HG03342 (cell line): ENCODE results near the gene CYP27B1.

ENCODE experiments used
- ATAC-seq: cut with Tn5 transposase; IDR thresholded peaks from one replicate; pipeline ENCODE4 v1.9.1; 2021; ENCODE audit warnings: mild to moderate bottlenecking, moderate library complexity; ENCODE audit not compliant: unreplicated experiment

Gene CYP27B1

DNA sequence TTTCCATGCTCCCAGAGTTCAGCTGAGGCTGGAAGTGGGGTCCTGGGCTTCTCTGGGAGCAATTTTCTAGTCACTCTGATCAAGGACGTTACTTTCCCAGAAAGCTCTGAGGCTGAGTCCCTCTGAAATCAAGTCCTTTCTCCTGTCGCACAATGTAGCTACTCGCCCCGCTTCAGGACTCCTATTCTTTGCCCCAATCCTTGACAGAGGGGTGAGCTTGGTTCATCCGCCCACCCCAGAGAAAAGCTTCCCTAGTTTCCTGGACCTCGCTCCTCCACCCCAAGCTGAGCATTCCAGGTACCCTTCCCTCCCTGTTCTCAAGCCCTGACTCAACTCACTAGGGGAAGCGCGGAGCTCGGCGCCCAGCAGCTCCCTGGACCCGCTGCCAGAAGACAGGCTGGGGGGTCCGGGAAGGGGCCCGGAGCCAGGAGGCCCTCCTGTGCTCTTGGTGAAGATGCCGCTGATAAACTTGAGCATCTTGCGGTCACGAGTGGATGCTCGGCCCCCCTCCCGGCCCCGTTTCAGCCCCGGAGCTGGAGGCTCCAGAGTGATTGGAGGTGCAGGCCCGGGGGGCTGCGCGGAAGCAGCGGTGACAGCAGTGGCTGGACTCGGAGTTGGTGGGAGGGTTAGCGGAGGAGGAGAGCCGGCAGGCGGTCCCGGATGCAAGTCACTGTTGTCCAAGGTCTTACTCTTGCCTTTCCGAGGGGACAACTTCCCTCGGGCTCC, 30.0 kb downstream of the CYP27B1 start:
- no peak for ATAC-seq

DNA sequence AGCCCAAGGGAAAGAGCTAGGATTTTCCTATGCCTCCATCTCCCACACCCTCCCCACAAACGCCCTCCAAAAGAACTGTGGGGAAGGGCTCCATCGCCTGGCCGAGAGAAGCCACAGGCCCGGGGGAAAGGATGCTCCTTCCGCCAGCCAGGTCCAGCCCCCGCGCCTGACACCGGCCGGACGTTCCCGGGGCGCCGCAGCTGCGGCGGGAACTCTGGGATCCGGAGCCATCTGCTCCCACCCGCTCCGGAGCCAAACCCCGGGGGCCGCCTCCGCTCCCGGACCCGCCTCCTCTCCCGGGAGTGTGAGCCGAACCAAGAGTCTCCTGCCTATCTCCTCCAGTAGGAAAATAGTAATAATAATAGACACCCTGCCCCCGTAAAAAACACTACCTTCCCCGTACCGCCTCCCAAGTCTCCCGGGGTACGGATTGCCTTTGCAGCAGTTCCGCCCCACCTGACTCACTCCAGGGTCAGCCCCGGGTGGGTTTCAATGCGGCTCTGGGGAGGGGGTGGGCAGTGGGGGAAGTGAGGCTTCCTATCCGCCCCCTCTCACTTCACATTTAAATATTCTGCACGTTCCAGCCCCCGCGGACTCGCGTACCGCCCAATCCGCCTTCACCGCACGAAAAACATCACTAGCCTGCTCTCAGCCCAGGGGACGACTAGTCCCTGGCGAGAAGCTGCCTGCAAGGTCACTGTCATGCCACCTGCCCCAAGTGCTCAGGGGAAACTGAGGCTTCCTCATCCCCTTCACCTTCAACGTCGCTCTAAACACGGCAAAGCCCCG, 30.7 kb downstream of the CYP27B1 start:
- no peak for ATAC-seq

DNA sequence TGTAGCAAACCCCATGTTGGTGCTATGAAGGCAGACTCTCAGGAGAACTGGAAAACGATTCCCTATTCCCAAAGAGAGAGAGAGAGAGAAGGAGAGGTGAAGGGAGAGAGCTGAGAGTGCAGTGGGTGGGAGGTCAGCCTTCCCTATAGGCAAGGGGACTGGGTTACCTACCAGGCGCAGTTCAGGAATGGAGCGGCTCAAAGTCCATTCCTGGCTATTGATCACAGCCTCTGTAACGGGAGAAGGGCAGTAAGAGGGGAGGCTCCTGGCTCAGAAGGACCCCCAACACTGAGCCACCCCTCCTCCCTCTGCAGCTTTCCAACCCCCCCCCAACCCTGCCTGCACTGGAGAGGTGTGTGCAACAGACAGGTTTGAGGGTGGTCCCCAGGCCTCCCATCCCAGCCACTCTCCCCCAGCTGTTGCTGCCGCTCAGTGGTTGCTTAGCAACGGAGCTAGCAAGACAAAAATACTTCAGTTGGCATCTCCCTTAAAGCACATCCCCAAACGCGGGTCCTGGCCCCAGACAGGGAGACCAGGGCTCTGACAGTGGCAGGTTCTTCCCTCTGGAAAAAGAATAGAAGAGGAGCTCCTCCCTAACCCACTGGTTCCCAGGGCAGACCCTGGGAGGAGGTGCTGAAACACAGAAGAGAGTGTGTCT, 31.6 kb downstream of the CYP27B1 start:
- no peak for ATAC-seq

DNA sequence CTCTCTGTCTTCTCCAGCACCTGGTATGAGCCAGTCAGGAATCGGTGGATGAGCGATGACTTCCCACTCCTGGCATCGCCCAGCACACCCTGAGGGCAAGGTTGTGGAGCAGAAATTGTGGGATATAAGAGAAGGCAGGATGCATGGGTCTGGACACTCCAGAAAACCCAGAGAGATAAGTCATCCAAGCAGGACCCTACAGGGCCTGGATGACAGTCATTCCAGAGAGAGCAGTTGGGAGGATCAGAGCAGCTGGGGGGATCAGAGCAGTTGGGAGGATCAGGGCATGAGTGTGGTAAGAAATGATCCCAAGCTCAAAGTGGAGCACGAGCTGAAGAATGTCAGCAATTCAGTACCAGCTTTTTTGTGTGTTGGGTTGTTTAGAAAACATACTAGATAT, 32.3 kb downstream of the CYP27B1 start:
- no peak for ATAC-seq

DNA sequence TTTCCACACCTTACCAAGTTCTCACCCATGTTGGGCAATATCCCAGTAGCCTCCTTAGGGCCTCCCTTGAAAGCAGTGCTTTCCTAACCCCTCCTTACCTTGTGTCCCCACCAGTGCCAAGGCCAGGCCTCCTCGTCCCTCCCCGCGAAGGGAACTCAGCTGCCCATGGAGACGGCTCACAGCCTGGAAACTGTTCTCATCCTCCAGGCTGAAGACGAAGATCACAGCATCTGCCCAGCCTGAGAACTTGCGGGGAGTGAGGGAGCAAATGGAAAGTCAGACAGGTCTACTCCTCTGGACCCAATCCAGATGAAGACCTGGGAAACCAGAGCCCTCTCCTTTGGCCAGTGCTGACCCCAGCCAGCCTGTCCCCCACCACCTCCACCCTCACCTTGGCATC, 33.0 kb downstream of the CYP27B1 start:
- no peak for ATAC-seq

DNA sequence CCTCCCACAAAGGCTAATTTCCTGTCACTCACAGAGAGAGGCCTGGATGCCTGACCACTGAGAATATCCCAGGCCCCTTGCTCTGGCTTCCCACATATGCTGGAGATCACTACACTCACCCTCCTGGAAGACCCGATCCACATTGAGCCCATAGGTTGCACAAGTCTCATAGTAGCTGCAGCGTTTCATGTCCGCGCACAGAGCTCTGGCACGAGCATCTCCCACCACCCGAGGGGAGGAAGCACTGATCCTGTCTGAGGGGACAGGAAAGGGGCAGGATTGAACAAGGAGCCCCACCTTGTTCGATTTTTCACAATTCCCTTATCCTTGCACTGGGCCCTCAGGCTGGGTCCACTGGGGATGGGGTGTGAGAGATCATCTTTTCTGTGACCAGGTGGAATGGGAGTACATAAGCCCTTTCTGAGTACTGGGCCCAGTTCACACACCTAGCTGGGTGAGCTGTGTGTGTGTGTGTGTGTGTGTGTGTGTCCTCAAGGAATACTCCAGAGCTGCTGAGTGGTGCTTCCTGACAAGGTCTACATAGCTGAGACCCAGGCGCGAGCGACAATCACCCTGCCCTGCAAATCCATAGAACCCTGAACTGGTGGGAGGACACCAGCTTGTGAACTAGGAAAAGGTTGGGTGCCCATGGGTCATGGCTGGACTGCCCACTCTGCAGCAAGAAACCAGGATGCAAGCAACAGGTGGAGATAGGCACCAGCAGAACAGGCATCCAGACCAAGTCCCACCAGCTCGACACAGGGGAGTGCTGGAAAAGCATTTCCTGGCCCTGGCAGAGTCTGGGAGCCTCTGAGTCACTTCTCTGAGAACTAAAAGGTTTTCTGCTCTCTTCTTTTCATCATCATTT, 33.9 kb downstream of the CYP27B1 start:
- no peak for ATAC-seq

DNA sequence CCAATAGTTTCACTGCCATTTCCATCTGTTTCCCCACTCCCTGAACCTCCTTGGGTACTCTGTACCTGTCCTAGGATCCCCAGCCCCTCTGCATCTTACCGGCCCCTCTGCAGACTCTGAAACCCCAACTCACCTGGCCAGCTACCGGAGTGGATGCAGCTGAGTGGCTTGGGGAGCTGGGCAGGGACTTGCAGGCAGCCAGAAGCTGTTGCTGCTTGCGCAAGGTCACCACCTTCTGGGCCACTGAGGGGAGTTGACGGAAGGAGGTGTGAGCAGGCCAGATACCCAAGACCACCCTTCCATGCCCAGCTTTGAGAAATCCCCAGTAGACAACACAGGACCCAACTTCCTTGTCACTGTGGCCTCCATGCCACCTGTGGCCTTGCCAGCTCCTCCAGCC, 34.6 kb downstream of the CYP27B1 start:
- no peak for ATAC-seq

DNA sequence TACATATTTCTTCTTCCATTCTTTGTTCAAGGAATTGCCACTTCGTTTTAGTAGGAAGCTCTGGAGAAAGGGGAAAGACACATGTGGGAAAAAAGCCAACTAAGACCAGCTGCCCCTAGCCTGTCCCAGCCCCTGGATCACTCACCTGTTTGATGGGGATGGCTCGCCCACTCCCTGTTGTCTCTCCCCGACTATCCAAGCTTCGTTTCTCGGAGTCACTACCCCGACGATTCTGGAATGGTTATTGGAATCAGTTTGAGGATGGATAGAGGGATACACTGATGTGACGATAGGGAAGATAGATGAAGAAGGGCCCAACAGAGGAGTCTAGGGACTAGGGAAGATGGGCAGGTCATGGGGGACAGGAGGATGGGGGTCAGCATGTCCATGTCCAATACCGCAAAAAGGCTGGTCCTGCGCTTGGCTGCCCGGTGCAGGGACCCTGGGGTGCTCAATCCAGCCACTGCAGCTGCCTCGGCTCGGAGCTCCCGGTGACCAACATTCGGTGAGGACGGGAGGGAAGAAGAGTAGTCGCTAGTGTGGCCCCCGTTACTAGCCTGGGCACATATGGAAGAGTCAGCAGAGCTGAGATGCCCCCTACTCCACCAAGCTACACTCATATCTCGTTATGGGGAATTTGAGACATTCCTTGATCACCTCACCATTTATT, 35.3 kb downstream of the CYP27B1 start:
- ATAC-seq: no peak

DNA sequence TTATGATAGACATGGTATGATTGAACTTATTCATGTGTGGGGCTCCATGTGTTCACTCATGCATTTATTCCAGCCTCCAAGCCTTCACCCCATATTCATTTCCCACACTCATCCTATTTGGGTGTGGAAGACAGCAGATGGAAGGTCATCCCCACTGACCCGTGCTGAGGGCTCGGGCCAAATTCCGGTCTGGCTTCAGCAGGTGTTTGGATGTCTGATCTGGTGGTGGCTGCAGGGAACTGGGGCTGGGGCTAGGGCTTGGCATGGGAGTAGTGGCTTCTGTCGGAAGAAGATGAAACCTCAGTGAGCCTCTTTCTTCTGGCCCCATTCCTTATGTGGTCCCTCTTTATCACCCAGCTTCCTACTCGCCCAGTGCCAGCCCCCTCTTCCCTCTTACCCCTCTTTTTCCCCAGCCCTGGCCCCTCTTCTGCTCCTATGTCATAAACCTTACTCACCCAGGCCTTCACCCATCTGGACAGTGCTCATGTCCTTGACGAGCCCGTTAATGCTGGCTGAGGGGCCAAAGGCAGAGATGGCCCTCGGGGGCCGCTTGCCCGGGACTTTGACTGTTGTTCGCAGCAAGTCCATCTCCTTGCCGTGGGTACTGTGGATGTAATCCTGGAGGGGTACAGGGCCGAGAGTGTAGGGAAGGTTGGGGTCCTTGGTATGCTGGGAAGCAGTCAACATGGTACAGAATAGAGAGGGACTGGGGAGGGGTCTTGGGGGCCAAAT, 36.4 kb downstream of the CYP27B1 start:
- ATAC-seq: no peak

DNA sequence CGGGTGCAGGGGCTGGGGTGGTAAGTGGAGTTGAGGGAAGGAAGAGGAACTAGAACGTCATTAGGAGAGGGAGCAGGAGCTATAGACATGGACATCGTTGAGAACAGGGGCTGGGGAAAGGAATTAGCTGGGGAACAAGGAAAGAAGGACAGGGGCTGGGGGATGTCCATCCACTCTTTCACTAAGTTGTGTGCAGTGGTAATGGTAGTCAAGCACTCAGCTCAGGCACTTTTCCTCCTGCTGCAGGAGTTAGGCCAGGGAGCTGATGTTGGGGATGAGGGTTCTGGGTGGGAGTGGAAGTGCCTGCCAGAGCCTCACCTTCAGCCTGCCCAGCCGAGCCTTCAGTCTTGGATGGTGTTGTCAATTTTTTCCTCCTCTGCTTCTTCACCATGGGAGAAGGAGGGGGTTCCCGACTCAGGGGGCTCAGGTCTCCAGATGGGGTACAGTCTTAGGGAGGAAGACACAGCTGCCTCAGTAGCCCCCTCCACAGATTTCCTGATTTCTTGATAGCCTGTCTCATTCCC, 37.5 kb downstream of the CYP27B1 start:
- no peak for ATAC-seq

DNA sequence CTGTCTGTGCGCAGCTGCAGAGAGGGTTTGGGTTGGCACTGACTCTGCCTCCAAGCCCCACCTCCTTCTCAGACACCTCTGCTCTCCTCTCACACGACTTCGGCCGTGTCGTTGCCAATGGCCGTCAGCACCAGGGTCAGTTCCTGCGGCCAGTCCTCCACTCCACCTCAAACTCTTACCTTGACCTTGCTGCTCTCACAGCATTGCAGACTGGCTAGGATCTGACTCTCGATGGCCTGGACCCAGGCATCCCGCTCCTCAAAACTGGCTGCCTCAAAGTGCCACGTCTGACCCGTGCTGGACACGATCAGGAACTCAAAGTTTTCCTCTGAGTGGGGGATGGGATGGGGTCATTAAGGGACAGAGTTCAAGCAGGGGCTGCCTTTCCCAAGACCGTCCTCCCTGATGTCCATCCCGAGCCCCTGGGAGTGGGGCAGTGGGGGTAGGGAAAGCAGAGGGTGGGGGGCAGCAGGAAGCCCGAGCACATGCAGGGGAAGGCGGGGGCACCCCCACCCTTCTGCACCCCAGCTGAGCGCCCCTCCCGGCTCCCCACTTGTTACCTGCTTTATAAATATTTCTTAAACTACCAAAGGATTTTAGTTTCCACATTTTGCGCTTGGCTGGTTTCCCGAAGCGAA, 39.0 kb downstream of the CYP27B1 start:
- no peak for ATAC-seq

DNA sequence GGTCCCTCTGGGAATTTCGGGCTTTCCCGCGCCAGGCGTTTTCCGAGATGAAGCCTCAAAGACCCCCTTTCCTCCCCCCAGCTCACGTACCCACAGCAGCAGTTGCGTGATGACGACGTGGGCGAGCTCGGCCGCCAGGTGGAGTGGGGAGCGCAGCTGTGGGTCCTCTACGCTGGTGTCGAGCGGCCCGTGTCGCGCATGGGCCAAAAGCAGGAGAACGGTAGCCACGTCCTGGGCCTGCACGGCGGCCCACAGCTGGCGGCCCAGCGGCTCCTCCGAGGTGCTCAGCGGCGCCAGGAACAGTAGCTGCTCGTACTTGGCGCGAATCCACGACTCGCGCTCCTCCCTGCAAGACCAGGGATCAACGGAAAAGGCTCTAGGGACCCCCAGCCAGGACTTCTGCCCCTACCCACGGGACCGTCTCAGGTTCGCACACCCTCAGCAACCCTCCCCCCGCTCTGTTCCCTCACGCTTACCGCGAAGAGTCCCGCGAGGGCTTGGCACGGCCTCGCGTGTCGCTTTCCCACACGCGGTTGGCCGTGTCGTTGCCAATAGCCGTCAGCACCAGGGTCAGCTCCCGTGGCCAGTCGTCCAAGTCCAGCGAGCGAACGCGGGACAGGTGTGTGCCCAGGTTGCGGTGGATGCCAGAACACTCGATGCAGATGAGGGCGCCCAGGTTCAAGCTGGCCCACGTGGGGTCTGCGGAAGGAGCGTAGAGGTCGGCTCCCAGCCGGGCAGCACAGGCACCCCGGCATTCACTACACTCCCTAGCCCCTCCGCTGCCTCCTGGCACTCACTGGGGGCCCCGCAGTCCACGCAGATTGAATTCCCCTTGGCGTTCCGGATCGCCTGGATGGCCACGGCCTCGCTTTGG, 39.8 kb downstream of the CYP27B1 start:
- no peak for ATAC-seq

DNA sequence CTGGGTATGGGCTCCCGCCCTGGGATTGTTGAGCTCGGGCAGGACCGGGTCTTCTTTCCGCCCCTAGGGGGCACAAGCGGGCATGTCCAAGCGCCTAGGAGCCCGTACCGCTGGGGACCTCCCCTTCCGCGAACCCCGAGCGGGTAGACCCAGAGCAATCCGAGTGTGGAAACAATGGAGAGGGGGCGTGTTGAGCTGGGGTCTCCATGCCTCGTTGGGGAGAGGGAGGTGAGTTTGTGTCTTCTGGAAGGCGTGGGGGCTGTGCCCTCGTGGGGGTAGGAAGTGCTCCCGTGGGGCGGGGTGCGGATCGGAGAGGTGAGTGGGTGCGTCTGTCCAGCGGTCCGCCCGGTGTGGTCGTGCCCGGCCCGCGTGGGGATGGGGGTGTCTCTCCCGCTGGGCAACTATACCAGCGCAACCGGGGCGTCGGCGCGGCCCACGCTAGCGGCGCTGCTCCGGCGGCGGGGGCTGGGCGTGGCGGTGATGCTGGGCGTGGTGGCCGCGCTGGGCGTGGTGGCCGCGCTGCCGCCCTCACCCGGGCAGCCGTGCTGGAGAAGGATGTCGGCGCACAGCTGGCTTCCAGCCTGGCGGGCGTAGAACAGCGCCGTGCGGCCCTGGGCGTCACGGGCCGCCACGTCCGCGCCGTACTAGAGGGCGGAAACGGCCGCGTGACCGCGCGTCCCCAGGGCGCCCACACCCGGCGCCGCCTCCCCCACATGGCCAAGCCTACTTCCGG, 40.6 kb downstream of the CYP27B1 start:
- no peak for ATAC-seq

DNA sequence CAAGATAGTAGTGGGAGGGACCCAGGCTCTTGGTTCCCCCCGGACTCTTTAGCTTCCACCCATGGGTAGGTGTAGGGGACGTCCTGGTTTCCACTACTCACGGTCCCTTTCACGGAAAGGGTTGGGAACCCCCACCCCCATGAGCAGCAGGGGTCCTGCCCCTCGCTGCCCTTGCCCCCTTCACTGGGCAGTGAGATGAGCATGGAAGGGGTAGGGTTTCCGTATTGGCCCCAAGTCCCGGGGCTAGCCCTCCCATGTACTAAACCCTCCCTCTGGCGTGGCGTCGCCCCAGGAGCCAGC, 41.1 kb downstream of the CYP27B1 start:
- no peak for ATAC-seq

DNA sequence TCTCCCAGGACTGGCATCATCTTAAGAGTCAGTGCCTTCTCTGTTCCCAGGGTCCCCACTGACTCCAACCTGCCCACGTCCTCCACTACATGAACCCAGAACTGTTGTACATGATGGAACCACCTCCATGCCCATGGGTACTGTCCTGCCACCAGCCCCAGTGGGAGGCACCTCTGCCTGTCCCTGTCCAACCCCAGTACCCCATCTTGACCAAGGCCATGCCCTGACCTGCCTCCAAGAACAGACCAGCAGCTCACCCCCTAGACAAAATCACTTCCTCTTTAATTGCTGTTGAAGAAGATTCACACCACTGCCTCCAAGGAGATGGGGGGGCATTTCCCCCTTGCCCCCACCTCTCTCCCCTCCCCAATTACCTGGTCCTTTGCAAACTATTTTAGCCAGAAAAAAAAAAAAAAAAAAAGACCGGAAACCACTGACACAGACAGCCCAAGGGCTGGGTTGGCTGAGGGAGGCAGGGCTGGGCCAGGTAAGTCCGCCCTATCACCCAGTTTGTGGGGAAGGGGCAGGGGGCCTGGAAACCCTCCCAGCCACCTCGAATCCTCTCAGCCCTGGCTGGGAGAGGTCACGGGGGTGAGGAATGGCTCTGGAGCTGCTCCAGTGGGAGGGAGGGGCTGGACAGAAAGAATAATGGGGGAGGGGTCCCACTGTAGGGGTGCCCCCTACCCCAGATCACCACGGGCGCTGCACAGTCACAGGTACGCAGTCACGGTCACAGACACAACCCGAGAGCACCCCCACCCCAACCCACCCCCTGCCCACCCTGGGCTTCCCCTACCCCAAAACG, 41.7 kb downstream of the CYP27B1 start:
- ATAC-seq: no peak

DNA sequence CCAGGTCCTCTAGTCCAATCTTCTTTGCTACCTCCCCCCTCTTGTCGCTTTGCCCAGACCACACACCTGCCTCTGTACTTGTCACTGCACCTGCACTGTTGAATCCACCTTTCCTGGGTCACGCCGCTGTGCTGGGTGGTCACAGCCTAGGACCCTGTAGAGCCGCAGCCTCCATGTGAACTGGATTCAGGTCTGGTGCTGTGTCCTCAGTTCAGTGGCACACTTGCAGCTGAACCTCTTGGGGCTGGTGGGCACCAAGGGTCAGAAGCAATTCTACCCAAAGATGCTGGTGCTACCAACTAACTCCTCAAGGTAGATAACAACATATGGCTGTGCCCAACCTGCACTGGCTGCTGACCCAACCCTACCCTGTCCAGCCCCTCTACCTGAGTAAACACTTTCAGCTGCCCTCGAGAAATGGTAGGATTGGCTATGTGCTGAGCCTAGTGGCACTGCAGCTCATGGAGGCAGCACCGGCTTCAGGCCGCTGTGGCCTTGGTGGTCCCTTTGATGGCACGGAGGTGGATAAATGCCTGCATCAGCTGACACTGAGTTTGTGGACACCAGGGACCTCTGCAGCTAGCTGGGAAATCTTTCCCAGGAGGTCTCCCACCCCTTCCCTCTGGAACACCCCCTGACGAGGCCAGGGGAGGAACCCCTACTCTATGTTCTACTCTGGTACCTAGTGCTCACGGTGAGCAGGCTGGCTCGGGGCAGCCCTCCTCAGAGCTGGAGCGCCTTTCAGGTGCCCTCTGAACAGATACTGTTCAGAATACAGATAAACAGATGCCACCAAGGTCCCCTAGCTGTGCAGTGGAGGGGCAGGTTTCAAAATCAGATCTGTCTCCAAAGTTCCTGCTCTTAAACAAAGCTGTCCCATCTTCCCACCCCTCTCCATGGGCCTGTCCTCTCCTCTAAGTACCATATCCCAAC, 42.6 kb downstream of the CYP27B1 start:
- no peak for ATAC-seq
